Pancreas (tissue), 10 donors: ENCODE results near the gene MAB21L3. TPM values are rescaled to one million over a fixed set of nuclear protein-coding genes. Genes with fewer than 3 reads are reported as not detected.

Experiments
- ATAC-seq, 4 donors: fragments of 200-7000 bp; cut with Tn5 transposase; one replicate each; pipeline versions ENCODE4 v1.8.0 to v1.9.1; 2020; ENCODE audit warnings: mild to moderate bottlenecking in 4 of 4, moderate library complexity in 4 of 4
- DNase-seq, 6 donors: peaks; one replicate each; pipeline ENCODE4 v3.0.0-alpha.2; 2020
- FAIRE-seq: peaks from 2 replicates; lab custom pipeline; 2012; peaks lifted over from hg19 to GRCh38; lab: Jason Lieb, UNC
- H3K27ac ChIP-seq, 4 donors: fragments of 200-600 bp; sonication (generic); 1 replicate in 3 of 4; 2 replicates in 1 of 4; pipeline versions ENCODE4 v1.5.0 to v1.8.0; 2020
- H3K27me3 ChIP-seq, 4 donors: fragments of 200-600 bp; one replicate each; pipeline ENCODE4 v1.8.0; 2021
- H3K36me3 ChIP-seq, 3 donors: fragments of 200-600 bp; sonication (generic) in 1 of 3; one replicate each; pipeline versions ENCODE4 v1.5.0 to v1.8.0; 2020 to 2021
- H3K4me1 ChIP-seq, 3 donors: fragments of 200-600 bp; one replicate each; pipeline ENCODE4 v1.8.0; 2021
- H3K4me3 ChIP-seq, 4 donors: fragments of 200-600 bp; sonication (generic) in 2 of 4; one replicate each; pipeline versions ENCODE4 v1.5.0 to v1.8.0; 2020 to 2021
- H3K9me3 ChIP-seq, 4 donors: fragments of 200-600 bp; one replicate each; pipeline ENCODE4 v1.8.0; 2021
- CTCF ChIP-seq, 4 donors: fragments of 200-600 bp; sonication (generic) in 3 of 4; IDR thresholded peaks; one replicate each; pipeline versions ENCODE4 v1.5.0 to v1.8.0; 2021; ENCODE audit warnings: antibody characterized with exemption in 4 of 4
- WGBS, 2 donors: extraction: QIAGEN DNeasy Blood & Tissue Kit; methylation state at CpG; one replicate each; pipeline ENCODE4 v1.1.7; 2013; 5-methylcytosine and 5-hydroxymethylcytosine counted together
- intact Hi-C, 3 donors: fragments of 100-400 bp; cut with DNase I; formaldehyde crosslinking; loops; one replicate each; pipeline versions ENCODE4 v1.11.1 to v1.14.2; 2022
- polyA plus RNA-seq, 2 donors: library from polyadenylated mRNA; stranded (reverse); fragments of 200-250 nt; gene quantifications; one replicate each; pipeline ENCODE4 v1.2.3, GENCODE V29; 2013
- total RNA-seq, 6 donors: library from RNA; stranded (reverse); fragmentation: NEBNext Ultra II Directional in 4 of 6; extraction: Animal tissue kit (Norgen Biotek cat#: 25700) in 4 of 6; gene quantifications; one replicate each; pipeline versions ENCODE4 v1.2.1 to v1.2.4, GENCODE V29; 2021 to 2023
- donor health status: healthy with polysubstance abuse.
- donor health status: DM: no; HTN: no; CAD: no; lungs with moderate emphysema.
- donor health status: DM: no; HTN: no; CAD: no.
- donor health status: control.
- donor health status: control.
- donor health status: Bipolar disorder and iron deficiency.
- donor health status: DM: yes; HTN: yes; CAD: no.
- donor health status: DM: no; HTN: no; CAD: no.
- donor health status: DM: no; HTN: no; CAD: no.
- donor health status: DM: yes; HTN: yes; CAD: no.

MAB21L3 gene
- total and polyA plus RNA-seq, 8 donors, result 0.12 TPM; not detected in 7

DNA sequence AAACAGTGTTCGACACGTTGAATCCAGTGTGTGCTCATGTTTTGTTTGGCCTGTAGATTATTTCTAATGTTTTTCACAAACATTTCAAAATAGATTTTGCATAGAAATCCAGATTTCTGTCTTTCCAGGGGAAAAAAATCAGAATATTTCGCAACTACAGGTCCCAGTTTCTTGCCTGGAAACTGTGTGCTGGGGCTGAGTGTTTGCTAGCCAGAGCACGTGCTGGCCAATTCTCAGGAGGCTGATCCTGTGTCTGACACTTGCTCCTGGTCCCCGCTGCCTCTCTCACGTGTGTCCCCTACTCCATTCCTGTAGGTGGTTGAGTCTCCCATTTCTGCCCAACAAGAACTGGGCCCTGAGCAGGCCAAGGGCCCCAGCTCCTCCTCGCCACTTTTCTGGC lies 2.4 kb downstream of the MAB21L3 start:
- H3K36me3 ChIP-seq, result no peaks in the 10 kb centered on the region
- no peaks in the 10 kb centered on the region for H3K9me3 ChIP-seq
- intact Hi-C loops, result no loop called here
- 85 to 92% methylated on average over 7 of the region's 7 CpGs for WGBS, 2 donors
- no peak overlapping the region for H3K4me3 ChIP-seq
- no peak for ATAC-seq
- H3K4me1 ChIP-seq, result no peaks in the 10 kb centered on the region
- no peak for TF ChIP-seq CTCF (IDR thresholded peaks at IDR 0.05)
- H3K27ac ChIP-seq, result no peak overlapping the region
- H3K27me3 ChIP-seq, result no peaks in the 10 kb centered on the region
- FAIRE-seq, result no peak
- DNase-seq, result no peak

DNA sequence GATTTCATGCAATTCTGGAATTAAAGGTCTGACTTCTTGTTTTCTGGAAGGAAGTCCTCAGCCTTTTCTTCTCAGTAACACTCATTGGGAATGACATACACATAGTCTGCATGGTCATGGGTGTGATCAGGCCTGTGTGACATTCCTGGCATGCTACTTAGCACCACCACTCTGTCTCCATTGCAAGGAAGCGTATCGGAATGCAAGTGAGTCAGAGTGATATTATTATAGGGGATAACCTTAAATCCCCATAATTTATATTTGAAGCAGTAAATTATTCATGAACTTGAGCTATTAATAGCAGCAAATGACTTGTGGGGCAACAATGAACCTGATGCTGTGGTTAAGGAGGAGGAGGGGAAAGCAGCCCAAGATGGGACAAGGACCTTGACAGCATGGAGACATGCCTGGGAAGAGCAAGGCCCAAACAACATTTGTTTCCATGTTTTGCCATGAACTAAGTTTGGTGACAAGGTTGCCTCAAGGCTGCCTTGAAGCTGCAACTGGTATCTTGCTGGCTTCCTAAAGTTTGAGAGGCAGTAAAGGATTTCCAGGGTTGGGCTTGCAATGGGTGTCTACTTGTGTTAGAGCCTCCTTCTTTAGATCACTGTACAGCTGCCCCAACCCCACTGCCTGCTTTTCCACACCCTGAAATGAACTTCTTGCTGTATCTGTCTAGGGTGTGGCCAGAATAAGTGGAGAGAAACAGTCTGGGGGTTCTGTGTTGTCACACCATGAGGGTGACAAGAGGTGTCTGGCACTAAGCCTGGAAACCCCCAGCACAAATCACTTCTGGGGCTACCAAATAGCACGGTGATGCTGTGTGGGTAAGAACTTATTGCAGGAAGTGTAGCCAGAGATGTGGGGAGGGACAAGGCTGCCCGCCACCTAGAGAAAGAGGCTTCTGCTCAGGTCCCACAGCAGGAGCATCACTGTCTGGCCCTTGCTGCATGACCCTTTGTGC lies 4.6 kb downstream of the MAB21L3 start:
- Histone ChIP-seq H3K4me3 (no peak overlapping the region), H3K9me3 (no peaks in the 10 kb centered on the region), H3K36me3 (no peaks in the 10 kb centered on the region), H3K4me1 (no peaks in the 10 kb centered on the region), H3K27me3 (no peaks in the 10 kb centered on the region), H3K27ac (no peak overlapping the region)
- ATAC-seq (no peak), DNase-seq (no peak), FAIRE-seq (no peak)
- intact Hi-C loops, result no loop called here
- TF ChIP-seq CTCF (IDR thresholded peaks at IDR 0.05), result no peak
- WGBS, 2 donors, result 94% methylated on average over 4 of the region's 4 CpGs

DNA sequence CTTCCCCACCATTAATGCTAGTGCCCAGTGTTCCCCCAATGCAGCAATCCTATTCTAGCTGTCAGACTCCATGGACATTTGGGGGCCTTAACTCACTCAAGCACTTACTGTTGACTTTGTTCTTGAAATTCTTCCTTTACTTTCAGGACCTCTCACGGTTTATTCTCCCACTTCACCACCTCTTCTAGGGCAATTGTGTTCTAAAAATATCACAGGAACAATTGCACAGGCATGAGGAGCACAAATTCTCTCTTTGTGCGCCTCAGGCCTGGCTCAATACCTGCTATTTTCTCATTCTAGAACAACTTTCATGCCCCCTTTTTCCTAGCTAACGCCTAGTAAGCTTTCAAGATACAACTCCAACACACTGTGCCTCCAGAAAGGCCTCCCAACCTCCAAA lies 7.3 kb downstream of the MAB21L3 start:
- no peak for DNase-seq
- no peak for ATAC-seq
- H3K36me3 ChIP-seq, result no peaks in the 10 kb centered on the region
- H3K27ac ChIP-seq, result no peak overlapping the region
- no peaks in the 10 kb centered on the region for H3K27me3 ChIP-seq
- no peak overlapping the region for H3K4me3 ChIP-seq
- no peaks in the 10 kb centered on the region for H3K4me1 ChIP-seq
- 79 to 85% methylated on average over 3 of the region's 3 CpGs for WGBS, 2 donors
- intact Hi-C loops, result no loop called here
- no peak for FAIRE-seq
- TF ChIP-seq CTCF (IDR thresholded peaks at IDR 0.05), result no peak
- no peaks in the 10 kb centered on the region for H3K9me3 ChIP-seq

DNA sequence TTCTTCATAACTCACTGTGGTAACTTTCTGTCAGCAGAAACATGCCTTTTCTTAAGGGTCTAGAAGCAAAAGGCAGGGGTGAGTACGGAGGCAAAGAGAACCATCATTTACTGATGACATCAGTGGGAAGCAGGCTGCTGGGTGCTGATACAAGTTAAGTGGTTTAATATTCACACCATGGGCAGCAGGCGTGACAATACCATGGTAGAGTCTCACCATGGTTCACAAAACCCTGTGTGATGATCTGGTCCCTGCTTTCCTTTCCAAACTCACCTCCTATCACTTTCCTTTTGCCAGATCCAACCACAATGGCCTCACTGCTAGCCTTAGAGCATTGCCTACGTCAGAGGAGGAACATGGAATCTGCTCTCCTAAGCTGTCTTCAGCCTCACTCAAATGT lies 8.7 kb downstream of the MAB21L3 start:
- DNase-seq, result no peak
- H3K4me3 ChIP-seq, result no peak overlapping the region
- H3K27ac ChIP-seq, result no peak overlapping the region
- no peak for TF ChIP-seq CTCF (IDR thresholded peaks at IDR 0.05)
- no peaks in the 10 kb centered on the region for H3K4me1 ChIP-seq
- no peaks in the 10 kb centered on the region for H3K9me3 ChIP-seq
- 71 to 81% methylated on average over 3 of the region's 3 CpGs for WGBS, 2 donors
- no peaks in the 10 kb centered on the region for H3K36me3 ChIP-seq
- no peak for FAIRE-seq
- intact Hi-C loops, result no loop called here
- no peaks in the 10 kb centered on the region for H3K27me3 ChIP-seq
- no peak for ATAC-seq
